ENCODE results near the gene UNKL.
"Not testable (repeated sequence)": the region's sequence is repeated elsewhere in the genome, so short reads cannot be mapped to it uniquely, and the experiment has no call there.

Gene UNKL

DNA sequence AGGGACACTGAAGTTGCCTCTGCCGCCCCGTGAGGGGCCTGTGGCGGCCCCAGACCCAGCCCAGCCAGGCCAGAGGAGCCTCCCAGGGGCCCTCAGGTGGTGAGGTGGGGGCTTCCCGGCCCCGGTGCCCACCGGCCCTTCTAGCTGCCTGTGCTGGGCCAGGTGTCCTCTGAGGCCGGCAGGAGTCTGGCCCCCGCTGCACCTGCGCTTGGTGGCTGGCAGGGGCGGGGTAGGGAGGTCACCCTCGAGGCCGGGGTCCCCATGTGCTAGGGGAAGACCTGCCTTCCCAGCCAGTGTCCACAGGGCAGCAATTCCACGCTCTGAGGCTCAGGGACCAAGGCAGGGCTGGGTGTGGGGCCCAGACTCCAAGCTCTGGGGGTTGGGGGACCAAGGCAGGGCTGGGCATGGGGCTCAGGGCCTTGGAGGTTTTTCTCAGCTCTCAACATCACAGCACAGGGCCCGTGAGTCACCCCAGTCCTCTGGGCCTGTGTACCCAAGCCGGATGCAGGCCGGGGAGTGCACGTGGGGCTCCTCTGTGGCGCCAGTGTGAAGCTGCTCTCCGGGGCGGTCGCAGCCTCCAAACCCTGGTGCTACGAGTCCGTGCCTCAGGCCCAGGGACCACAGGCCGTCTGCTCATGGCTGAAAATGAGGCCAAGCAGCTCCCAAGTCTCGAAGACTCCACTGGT lies 31.2 kb upstream of the UNKL start:
- no peak for DNase-seq

DNA sequence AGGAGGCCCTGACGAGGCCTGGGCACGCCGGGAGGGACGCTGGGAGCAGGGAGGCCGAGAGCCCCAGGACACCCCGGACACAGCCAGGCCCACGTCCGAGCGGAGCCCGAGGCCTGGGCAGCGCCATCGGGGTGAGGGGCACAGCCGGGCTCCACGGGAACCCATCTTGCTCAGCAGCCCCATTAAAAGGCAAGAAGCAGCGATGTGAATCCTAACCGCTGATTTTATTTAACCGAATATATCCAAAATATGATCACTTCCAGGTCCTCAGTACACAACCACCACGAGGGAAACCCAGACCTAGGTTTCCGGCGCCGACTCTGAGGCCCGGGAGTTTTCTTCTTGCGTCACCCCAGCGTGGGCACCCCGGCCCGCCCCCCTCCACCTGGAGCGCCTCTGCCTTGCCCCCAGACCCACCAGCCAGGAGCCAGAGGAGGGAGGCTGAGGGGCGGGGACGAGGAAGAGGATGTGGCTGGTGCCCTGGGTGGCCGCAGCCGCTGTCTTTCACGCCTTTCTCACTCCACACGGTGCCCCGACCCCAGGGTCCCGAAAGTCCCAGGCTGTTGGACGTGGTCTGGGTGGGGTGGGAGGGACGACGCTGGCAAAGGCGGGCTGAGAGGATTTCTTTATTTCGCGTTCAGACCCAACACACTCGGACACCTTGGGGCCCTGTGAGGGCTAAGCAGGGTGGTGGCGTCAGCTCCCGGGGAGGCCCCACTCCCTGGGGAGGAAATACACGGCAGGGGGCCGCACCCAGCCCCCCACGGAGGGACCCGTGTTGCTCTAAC lies 30.4 kb upstream of the UNKL start:
- DNase-seq, result no peak

DNA sequence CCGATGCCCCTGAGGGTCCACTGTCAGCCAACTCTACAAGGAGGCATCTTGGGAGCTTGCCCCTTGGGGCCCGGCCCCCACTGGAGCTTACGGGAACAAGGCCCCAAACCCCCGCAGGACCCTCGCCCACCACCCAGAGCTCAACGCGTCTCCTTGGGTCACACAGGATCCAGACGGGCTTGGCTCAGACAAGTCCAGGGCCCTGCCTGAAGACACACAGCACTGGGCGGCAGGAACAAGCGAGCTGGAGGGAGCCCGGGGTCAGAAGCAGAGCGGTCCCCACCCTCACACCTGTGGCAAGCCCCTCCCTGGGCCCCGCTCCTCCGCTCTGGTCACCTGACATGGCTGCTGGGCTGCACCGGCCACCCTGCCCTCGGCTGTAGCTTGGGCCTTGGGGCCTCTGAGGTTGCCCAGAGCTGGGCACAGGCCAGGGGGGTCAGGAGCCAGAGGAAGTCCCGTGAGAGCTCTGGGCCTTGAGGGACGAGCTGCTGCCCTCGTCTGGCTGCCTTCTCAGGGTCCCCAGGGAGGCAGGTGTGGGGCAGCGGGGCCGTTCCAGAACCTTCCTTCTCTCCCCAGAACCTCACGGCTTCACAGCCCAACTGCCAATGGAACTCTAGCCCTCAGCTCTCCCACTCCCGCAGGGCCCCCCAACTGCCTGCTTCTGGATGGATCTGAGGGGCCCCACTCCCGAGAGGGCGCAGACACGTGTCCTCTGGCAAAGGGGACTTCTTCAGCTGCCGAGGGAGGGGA lies 29.7 kb upstream of the UNKL start, which contains the start of gene CCDC154:
Gene CCDC154, minus strand, starts transcription at position 577 of the 750 bp plus-strand sequence. Its CDS starts 234 bp downstream, at position 343.
- no peak for DNase-seq

DNA sequence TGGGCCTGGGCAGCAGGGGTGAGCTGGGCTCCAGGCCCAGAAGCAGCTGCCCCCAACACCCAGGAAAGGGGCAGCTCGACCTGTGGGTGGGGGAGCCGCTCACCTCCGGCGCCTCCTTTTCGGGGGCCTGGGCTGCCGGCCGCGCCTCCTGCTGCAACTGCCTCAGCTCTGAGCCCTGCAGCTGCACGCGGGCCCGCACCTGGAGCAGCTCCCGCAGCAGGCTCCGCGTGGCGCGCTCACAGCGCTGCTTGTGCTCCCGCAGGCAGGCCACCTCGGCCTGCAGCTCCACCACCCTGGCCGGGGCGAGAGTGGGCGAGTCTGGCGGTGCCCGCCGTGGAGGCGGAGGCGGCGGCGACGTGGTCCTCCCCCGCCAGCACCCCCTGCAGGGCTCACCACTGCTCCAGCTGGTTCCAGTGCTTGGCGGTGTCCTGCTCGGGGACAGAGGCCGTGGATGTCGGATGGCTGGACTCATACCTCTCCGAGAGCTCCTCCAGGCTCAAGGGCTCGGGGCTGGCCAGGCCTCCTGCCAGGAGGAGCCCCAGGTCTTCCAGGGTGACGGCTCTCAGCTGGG lies 29.0 kb upstream of the UNKL start:
- DNase-seq, result no peak

DNA sequence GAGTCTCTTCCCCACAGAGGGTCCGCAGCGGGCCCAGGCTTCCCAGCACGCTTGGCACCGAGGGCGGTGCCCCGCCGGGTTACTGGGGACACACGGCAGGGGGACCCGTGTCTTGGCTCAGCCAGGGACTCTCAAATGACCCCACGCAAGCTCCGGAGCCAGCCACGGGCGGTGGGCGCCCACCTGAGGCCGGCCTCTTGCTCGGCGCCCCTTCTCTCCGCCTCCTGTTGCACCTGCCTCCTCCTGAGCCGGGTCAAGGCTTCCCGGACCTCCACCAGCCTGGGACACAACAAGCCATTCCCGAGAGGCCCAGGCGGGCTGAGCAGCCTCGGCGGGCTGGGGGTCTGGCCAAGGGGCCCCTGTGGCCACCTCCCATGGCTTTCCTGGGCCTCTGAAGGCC lies 28.2 kb upstream of the UNKL start:
- no peak for DNase-seq

DNA sequence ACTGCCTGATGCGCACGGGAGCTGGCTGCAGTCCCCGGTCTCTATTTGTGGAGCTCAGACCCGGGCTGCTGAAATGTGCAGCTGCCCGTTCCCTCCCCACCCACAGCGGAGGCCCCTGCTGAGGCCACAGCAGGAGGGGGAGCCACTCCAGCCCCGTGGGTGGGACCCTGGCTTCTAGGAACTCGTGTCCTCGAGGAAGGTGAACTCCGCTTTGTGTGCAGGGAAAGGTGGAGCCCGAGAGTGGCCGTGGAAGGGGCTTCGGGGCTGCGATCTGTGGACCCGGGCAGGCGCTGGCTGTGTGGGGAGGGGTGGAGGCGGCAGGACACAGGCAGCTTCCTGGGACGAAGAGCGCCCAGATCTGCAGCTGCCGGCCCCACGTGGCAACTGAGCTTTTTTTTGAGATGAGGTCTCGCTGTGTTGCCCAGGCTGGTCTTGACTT lies 26.9 kb upstream of the UNKL start:
- DNase-seq, result no peak

DNA sequence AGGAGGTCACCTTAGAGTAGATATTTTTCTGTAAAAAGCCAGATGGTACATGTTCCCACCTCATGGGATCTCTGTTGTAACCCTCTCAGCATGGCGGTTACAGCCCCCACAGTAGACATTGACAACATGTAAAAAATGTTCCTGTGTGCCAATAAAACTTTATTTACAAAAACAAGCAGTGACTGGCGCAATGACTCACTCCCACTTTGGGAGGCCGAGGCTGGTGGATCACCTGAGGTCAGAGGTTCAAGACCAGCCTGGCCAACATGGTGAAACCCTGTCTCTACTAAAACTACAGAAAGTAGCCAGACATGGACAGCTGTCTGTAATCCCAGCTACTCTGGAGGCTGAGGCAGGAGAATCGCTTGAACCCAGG lies 25.2 kb upstream of the UNKL start:
- DNase-seq, result not testable (repeated sequence)

DNA sequence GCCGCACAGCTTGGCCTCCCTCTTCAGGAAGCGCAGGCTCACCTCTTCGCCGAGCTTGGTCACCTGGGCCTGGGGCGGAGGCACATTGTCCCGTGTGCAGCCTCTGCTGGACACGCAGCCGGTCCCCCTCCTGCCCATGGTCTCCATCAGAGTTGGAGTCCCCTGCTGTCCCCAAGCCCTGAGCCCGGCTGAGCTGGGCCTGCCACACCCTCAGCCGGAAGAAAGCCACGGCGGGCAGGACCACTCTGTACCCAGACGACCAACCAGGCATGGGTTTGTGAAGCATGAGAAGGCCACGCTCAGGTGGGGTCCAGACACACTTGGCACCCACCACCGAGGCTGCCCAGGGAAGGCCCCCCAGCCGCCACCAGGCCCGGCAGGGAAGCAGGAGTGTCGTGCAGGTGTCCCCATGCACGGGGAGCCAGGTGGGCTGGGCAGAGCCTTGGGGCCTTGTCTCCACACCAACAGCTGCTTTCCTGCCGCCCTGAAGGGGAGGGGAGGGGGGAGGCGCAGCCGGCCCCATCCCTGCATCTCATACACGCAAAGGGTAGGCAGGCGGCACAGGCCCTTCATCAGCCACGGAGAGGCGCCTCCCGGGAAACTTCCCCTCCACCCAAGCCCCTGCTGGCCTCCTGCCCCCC lies 24.7 kb upstream of the UNKL start:
- no peak for DNase-seq

DNA sequence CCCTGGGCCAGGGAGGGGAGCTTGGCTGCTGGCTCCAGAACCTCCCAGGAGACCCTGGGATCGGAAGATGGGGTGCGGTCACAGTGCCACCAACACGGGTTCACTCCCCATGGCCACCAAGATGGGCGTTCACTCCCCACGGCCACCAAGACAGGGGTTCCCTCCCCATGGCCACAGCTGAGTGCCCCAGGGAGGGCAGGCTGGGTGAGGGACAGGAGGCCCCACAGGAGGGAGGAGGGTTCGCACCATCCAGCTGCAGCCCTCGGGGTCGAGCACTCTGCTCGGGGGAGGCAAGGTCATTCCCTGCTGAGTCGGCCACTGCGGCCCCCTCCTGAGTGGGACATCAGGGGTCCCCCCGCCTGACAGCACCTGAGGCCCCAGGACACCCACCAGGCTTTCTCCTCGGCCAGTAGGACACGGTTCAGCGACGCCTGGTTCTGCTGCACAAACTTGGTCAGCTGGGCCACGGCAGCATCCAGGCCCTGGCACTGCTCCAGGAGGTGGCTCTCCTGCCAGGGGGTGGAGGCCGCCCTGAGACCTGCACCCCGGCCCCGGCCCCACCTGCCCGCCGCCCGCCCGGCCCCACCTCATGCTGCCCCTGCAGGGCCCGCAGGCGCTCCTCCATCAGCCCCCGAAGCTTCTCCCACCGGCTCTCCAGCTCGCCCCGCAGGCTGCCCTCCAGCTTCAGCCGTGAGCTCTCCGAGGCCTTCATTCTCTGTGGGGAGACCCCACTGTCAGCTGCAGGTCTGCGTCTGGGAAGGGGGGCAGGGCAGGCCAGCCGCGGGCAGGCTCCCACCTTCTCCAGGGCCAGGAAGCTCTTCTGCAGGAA lies 23.9 kb upstream of the UNKL start:
- DNase-seq, result no peak

DNA sequence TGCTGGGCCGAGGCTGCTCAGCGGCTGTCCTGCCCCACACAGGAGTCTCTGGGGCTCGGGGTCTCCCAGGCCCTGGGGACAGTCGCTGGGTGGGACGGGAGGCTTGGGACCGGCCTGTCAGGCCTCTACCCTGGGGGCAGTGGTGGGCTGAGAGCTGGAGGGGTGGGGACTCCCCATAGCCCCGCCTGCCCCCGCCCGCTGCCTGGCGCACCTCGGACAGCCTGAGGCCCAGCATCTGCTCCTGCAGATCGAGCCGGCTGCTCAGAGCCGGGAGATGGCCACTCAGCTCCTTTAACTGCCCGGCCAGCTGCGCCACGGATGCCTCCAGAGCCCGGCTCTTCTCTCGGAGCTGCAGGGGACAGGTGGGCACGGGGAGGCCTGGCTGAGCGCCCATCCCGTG lies 23.1 kb upstream of the UNKL start:
- no peak for DNase-seq

DNA sequence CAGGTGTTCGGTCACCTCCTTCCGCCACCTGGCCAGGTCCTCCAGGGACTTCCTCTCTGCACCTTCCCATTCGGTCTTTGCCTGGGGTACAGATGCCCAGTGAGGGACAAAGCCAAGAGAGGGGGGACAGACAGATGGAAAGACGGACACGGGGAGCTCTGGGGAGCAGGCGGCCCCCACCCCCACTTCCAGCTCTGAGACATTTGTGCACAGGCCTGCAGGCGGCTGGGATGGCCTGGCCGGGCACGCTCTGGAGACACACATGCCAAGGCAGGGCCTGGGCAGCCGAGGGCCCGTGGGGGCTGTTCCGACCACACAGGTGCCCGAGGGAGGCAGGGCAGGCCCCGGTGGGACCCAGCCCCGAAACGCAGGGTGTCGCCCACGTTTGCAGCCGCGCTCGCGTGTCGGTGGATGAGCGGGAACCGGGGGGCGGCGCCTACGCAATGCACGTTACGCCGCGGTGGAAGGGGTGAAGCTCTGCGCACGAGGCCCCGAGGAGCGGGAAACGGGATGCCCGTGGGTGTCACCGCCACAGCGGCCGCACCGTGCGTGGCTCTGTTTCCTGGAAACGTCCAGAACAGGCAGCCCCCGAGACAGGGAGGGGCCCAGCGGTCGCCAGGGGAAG lies 22.3 kb upstream of the UNKL start:
- DNase-seq, result no peak

DNA sequence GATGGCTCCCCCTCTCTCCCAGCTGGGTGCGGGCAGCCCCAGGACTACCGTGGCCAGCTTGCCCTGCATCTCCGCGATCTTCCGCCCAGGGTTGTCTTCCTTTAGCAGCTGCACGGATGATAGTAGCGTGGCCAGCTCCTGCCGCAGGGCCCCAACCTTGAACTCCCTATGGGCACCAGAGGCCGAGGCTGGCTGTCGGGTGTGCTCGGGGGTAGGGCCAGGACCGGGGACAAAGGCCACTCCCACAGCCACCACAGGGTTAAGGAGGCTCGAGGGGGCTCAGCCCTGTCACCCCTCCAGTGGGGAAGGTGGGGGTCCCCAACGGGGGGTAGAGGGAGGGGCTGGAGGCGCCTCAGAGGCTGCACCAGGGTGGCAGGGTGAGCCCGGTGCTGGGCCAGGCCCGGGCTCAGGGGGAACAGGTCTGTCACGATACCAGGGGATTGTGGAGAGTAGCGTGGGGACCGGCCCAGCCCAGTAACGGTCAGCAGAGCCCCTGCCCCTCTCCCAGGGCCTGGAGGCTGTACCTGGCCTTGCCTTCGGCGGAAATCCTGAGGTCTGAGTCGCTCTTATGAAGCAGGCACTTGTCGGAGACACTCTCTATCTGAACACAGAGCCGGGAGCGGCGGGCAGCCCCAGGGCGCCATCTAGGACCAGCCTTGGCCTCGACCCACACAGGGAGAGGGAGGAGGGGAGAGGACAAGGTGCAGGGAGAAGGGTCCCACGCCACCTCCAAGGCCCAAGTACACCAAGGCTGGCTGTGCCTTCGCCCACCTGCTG lies 21.6 kb upstream of the UNKL start:
- no peak for DNase-seq

DNA sequence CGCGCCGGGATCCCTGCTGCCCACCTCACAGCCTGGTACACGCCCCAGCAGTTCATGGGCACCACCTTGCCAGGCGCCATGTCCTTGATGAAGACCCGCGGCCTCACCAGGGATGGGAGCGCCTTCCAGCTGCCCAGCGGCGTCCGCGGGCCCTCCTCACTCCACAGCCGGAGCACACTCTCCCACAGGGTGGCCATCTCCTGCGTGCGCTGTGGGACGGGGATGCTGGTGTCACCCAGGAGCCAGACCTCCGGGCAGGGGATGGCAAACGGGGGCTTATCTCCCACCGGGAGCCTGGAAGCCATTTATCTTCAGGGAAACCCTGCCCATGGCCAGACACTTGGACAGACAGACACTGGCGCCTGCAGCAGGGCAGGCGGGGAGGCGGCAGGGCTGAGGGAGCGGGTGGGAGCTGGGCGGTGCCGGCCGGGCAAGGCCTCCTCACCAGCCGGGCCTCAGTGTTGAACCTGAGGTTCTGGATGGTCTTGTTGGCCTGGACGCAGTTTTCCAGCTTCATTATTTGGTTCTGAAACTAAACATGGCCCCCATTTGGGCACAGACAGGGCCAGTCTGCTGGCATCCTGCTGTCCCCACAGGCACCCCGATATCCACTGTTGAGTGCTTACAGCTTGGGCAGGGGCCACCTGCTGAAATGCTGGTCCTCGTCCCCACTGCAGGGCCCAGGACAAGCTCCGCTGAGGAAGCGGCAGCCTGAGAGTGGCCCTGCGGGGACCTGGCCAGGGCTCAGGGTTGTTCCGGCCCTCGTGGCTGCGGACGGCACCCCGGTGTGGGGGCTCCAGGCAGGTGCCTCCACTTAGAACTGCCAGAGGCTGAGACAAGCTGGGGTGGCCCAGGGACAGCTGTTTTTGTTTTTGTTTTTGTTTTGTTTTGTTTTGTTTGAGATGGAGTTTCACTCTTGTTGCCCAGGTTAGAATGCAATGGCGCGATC lies 20.4 kb upstream of the UNKL start:
- no peak for DNase-seq

DNA sequence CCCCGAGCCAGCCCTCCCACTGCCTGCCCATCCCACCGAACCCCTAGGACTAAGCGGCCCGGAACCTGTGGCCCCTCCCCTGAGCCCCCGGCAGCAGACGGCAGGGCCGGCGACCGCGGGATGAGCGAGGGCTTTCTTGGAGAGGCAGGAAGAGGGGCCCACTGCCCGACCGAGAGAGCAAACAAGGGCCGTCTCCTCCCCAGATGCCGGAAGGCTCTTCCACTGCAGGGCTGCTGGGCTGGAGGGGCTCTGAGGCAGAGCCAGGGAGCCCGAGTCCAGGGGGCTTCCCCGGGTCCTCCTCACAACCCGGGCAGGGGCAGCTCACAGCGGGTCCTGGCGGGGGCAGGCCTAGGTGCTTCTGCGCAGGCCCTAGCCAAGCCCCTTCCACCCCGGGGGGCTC lies 19.3 kb upstream of the UNKL start:
- DNase-seq, result no peak

DNA sequence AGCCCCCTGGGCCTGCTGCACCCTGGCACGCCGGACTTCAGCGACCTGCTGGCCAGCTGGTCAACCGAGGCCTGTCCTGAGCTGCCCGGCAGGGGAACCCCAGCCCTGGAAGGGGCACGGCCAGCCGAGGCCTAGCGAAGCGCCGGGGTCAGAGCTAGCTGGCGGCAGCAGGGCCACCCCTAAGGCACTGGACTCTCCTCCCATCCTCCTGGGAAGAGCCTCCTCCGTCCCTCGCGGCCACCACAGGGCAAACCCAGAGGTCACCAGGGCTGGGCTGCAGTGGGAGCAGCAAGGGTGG lies 18.7 kb upstream of the UNKL start:
- DNase-seq, result no peak

DNA sequence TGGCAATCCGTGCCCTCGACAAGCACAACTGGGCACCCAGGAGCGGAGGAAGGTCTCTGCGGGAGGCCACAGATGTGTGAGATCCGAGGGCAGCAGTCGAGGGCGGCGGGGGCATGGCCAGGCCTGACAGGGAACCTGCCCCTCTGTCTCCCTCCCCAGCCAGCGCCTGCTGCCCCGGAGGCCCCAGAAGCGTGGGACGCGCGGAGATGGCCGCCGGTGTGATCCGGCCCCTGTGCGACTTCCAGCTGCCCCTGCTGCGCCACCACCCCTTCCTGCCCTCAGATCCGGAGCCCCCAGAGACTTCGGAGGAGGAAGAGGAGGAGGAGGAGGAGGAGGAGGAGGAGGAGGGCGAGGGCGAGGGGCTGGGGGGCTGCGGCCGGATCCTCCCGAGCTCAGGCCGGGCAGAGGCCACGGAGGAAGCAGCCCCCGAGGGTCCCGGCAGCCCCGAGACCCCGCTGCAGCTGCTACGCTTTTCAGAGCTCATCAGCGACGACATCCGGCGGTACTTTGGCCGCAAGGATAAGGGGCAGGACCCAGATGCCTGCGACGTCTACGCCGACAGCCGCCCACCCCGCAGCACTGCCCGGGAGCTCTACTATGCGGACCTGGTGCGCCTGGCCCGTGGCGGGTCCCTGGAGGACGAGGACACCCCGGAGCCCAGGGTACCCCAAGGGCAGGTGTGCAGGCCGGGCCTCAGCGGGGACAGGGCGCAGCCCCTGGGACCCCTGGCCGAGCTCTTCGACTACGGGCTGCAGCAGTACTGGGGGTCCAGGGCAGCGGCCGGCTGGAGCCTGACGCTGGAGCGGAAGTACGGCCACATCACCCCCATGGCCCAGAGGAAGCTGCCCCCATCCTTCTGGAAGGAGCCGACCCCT lies 18.1 kb upstream of the UNKL start:
- no peak for DNase-seq

DNA sequence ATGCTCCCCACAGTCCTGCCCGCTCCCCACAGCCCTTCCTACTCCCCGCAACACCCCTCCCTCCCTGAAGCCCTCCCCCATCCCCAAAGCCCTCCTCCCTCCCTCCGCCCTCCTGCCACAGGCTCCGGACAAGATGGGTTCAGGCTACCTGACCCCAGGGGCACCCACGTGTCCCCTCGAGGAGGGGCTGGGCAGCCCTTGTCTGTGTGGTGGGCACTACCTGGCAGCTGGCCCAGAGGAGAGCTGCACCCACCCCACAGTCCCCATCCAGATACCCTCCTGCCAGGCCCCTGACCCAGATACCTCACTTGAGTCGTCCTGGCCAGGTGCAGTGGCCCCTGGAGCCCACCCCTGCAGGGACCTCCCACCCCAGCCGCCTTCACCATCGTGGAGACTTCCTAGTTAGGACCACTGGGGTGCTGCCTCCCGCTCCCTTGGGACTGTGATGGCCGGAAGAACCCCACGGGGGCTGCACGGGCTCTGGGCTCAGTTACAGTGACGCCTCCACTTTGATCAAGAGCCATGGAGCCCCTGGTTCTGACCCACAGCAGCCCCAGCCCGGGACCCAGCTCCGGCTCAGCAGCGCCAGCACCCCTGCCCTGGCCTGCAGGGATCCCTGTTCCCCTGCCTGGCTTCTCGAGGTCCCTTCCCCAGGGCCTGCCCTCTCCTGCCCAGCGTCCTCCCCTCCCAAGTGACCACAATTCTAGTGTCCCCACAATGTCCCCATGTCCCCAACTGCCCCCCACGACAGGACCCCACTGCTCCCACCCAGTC lies 17.2 kb upstream of the UNKL start:
- DNase-seq, result no peak
